Right ventricle myocardium inferior (tissue), 1 donor: ENCODE measurements around the gene GPR39. TPM values are rescaled to one million over a fixed set of nuclear protein-coding genes. Genes with fewer than 3 reads are reported as not detected.
"Not testable (repeated sequence)": the region's sequence is repeated elsewhere in the genome, so short reads cannot be mapped to it uniquely, and the experiment has no call there.

Experiments used
- ATAC-seq: fragments of 200-7000 bp; cut with Tn5 transposase; one replicate; pipeline ENCODE4 v1.9.1; 2020; ENCODE audit warnings: mild to moderate bottlenecking, moderate library complexity
- DNase-seq: peaks from one replicate; pipeline ENCODE4 v3.0.0; 2021; ENCODE audit errors: missing footprints
- intact Hi-C: fragments of 100-400 bp; cut with DNase I; formaldehyde crosslinking; loops from one replicate; pipeline ENCODE4 v1.11.0; 2022
- total RNA-seq: library from RNA; stranded (reverse); fragmentation: NEBNext Ultra II Directional; extraction: Animal tissue kit (Norgen Biotek cat#: 25700); gene quantifications from one replicate; pipeline ENCODE4 v1.2.1, GENCODE V29; 2021
- donor health status: DM: no; HTN: yes; CAD: no; lungs with severe emphysema.

Gene GPR39
- total RNA-seq, 1 donor from 2014 or later, result not detected

GRCh38 chr2:132477436-132477835 is 60.8 kb downstream of the GPR39 start:
- intact Hi-C loops, result no loop called here

GRCh38 chr2:132477962-132478361 is 61.4 kb downstream of the GPR39 start:
- ATAC-seq, result no peak

More at GRCh38 chr2:132477436-132477835, 60.8 kb downstream of the GPR39 start:
- ATAC-seq (no peak), DNase-seq (no peak)

GRCh38 chr2:132478461-132479105 is 62.0 kb downstream of the GPR39 start:
- DNase-seq (no peak), ATAC-seq (no peak)
- intact Hi-C loops, result no loop called here

More at GRCh38 chr2:132477962-132478361, 61.4 kb downstream of the GPR39 start:
- intact Hi-C loops, result no loop called here
- DNase-seq, result no peak

DNA sequence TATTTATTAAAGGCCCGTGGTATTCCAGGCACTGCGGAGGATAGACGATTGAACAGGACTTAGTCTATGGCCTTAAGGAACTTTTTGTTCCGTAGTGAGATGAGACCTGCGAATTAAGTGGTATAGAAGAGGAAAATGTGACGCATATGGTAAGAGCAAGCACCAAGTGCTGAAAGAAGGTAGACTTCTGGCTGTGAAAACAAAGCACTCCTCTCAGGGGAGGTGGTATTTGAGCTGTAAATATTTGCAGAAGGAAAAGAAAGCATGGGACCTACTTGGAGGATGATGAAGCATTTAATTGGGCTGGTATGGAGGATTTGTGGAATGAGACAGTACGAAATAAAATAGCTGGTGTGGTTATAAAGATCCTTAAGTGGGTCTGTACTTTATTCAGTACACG is 62.5 kb downstream of the GPR39 start:
- no peak for DNase-seq
- no peak for ATAC-seq
- intact Hi-C loops, result no loop called here

DNA sequence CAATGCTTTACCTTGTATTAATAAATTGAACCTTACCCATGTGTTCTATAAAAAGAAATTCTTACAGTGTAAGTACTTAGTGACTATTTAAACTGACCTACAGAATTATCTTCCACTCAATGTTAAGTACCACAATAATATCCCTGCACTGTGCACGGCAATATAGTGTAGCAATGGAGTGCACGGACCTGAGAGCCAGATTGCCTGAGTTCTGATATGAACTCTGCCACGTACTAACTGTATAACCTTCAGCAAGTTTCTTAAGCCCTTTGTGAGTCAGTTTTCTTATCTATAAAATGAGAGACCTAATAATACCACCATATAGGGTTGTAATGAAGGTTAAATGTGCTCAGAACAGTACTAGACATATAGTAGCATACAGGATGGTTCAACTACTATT is 66.2 kb downstream of the GPR39 start:
- intact Hi-C loops, result no loop called here
- ATAC-seq, result no peak
- no peak for DNase-seq

GRCh38 chr2:132484144-132484543 is 67.5 kb downstream of the GPR39 start:
- ATAC-seq (no peak), DNase-seq (no peak)
- intact Hi-C loops, result no loop called here

DNA sequence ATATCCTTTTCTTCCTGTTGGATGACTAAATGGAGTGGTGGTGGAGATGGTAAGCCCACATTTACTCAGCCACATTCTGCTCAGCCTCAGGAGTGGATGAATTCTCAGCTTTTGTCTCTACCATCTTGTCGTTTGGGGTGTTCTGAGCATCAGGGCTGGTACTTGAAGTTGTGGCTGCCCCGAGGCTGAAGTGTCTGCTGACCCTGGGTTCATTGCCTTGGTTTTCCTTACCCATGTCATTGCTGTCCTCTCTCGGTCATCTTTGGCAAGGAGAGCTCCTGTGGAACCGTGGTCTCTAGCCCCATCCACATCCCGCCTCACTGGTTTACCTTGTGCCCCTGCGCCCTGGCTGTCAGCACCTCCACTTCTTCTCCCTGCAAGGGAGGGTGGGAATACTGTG is 71.9 kb downstream of the GPR39 start:
- ATAC-seq, result no peak
- intact Hi-C loops, result no loop called here
- DNase-seq, result no peak

- ATAC-seq (no peak), DNase-seq (no peak)
- intact Hi-C loops, result no loop called here
These were observed 72.5 kb downstream of the GPR39 start for GRCh38 chr2:132489150-132489549.

DNA sequence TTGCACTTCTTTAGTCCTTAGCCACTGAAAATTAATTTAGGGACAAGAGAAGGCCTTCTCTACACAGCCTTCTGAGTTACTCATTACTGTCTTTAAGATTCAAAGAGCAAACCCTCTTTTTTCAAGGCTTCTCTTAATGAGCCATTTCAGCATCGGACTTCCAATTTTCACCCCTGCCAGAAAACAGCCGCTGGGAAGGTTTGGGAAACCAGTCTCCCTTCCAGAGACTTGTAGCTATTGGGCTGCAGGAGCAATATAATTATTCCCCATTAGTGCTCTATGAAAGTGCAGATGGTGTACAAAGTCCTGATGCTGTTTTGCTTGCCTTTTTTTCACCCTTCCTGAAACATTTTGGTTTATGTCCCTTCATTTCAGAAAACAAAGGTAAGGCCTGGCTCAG is 79.3 kb downstream of the GPR39 start:
- ATAC-seq (no peak), DNase-seq (no peak)
- intact Hi-C loops, result no loop called here

DNA sequence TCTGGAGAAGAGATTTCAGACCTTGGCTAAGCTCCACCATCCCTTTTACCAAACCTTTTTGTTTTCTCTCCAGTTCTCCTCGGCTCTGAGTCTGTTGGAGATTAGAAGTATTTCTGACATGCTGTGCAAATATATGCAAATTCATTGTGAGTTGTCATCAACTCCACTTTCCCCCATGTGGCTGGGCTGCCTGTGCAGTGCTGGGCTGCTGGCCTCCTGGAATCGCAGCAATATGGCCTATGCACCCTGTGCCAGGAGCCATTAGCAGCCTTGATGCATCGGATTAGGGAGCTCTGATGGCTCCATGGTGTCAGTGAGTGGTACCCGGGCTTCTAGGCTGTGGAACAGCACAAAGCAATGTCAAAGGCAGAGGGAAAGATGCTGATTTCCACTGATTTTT is 80.0 kb downstream of the GPR39 start:
- intact Hi-C loops, result no loop called here
- DNase-seq (no peak), ATAC-seq (no peak)

GRCh38 chr2:132497591-132497990 is 81.0 kb downstream of the GPR39 start:
- ATAC-seq (no peak), DNase-seq (no peak)
- intact Hi-C loops, result no loop called here

DNA sequence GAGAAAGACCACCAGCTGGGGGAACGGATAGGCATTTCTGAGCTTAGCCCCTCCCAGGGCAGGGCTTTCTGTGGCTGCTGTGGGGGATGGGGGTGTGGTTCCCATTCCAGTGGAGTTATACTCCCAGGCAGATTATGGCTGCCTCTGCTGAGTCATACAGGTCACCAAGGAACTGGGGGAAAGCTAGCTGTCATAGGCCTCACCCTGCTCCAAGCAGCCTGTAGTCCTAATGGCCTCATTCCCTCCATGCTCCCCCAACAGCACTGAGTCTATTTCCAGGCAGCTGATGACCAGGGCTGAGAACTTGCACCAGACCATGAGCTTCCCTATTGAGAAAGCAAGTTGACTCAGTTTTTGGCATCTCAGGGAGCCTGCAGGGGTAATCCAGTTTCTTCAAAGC is 87.1 kb downstream of the GPR39 start:
- DNase-seq (no peak), ATAC-seq (no peak)
- intact Hi-C loops, result no loop called here

DNA sequence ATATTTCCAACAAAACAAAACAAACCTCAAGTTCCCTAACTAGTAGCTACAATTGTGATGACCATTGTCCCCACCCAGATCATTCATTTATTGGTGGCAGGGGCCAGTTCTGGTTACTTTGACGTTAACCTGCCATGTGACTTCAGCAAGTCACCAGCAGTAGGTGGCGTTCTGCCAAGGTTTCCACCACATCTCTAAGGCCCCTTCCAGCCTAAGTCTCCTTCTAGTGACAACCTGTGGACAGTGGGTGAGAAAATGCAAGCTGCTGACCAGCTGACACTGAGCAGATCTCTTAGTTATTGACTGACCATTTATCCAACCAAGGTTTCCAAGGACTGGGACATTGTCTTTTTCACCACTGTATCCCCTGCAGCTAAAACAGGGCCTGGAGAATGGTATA is 98.4 kb downstream of the GPR39 start:
- DNase-seq (no peak), ATAC-seq (no peak)
- intact Hi-C loops, result no loop called here

GRCh38 chr2:132517386-132517785 is 100.8 kb downstream of the GPR39 start:
- DNase-seq (no peak), ATAC-seq (no peak)
- intact Hi-C loops, result no loop called here

GRCh38 chr2:132518302-132518701 is 101.7 kb downstream of the GPR39 start:
- no peak for ATAC-seq
- intact Hi-C loops, result no loop called here

GRCh38 chr2:132519566-132519965 is 103.0 kb downstream of the GPR39 start:
- ATAC-seq (no peak), DNase-seq (no peak)
- intact Hi-C loops, result no loop called here

More at GRCh38 chr2:132518302-132518701, 101.7 kb downstream of the GPR39 start:
- no peak for DNase-seq

GRCh38 chr2:132521341-132521740 is 104.7 kb downstream of the GPR39 start:
- DNase-seq, result no peak
- no peak for ATAC-seq
- intact Hi-C loops, result no loop called here

DNA sequence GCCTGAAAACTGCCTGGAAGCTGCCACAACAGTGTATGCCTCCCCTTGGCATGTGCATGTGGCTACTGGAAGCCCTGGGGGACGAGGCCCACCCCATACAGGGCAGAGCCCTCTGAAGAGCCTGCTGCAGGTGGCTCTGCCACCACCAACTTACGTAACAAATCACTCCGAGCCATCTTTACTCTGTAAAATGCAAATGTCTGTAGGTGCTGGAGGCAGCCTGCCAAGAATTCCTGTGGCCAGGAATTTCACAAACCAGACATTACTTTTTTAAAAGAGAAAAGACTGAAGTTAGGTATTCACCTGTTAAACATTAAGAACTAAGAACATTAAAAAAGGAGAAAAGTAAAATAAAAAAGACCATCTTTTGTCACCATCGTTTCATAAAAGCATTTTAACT is 106.3 kb downstream of the GPR39 start:
- ATAC-seq (no peak), DNase-seq (no peak)
- intact Hi-C loops, result no loop called here

- intact Hi-C loops, result not testable (repeated sequence)
These were observed 120.5 kb downstream of the GPR39 start for GRCh38 chr2:132537061-132537460.

GRCh38 chr2:132538331-132538855 is 121.8 kb downstream of the GPR39 start:
- DNase-seq (no peak), ATAC-seq (no peak)
- intact Hi-C loops, result no loop called here

More at GRCh38 chr2:132537061-132537460, 120.5 kb downstream of the GPR39 start:
- ATAC-seq, DNase-seq: not testable (repeated sequence)

DNA sequence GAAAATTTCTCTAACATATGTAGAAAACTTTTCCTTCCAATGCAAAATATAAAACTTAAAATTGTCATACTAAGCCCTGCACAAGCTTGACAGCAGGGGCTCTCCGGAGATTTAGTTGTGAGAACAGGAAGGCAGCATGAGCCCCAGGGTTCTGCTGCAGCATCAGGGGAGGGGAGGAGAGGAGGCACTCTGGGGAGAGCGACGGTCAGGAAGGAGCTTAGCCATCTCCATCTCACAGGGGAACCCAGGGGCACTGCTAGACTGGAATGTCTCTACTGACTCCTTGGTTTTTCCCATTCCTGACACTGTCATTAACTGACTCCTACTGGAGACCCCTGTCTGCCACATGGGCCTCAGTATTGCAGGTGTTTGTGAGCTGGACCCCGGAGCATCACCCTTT is 123.6 kb downstream of the GPR39 start:
- DNase-seq (no peak), ATAC-seq (no peak)
- intact Hi-C loops, result no loop called here
